Kidney epithelial cell (primary cell): ENCODE data around the gene SDS. TPM values are rescaled to one million over a fixed set of nuclear protein-coding genes. Genes with fewer than 3 reads are reported as not detected.

ENCODE experiments used
- DNase-seq: peaks from one replicate; pipeline ENCODE4 v3.0.0-alpha.2; 2010; ENCODE audit warnings: low read depth
- H3K27me3 ChIP-seq: 2 replicates; pipeline ENCODE4 v1.6.0; 2011; ENCODE audit warnings: low read length; ENCODE audit not compliant: control insufficient read depth, insufficient read depth
- H3K36me3 ChIP-seq: 2 replicates; pipeline ENCODE4 v1.5.1; 2011; ENCODE audit warnings: low read length; ENCODE audit not compliant: control insufficient read depth, insufficient read depth
- H3K4me3 ChIP-seq: 2 replicates; pipeline ENCODE4 v1.5.1; 2011; ENCODE audit warnings: low read depth, mild to moderate bottlenecking, control low read depth, low read length
- total RNA-seq: library from RNA; depleted of rRNA; stranded (reverse); fragments of >200 nt; gene quantifications from 2 replicates; pipeline ENCODE4 v1.2.3, GENCODE V29; 2015
- TF ChIP-seq, protein P1 (sequence below): IDR thresholded peaks from 2 replicates; pipeline ENCODE4 v1.5.1; 2011; ENCODE audit warnings: mild to moderate bottlenecking, moderate library complexity, low read length, control low read depth, inconsistent platforms; ENCODE audit not compliant: insufficient read depth, poor library complexity, severe bottlenecking

Gene SDS
- total RNA-seq, 1 donor from 2014 or later: not detected

DNA sequence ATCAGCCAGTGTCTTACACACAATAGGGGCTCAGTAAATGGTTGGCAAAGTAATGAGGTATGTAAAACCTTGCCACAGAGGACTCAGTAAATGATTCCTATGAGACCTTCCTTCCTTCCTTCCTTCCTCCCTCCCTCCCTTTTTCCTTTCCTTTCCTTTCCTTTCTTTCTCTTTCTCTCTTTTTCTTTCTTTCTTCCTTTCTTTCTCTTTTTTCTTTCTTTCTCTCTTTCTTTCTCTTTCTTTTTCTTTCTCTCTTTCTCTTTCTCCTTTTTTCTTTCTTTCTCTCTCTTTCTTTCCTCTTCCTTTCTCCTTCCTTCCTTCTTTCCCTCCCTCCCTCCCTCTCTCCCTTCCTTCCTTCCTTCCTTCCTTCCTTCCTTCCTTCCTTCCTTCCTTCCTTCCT is 7.5 kb downstream of the SDS start:
- TF ChIP-seq, protein P1, sequence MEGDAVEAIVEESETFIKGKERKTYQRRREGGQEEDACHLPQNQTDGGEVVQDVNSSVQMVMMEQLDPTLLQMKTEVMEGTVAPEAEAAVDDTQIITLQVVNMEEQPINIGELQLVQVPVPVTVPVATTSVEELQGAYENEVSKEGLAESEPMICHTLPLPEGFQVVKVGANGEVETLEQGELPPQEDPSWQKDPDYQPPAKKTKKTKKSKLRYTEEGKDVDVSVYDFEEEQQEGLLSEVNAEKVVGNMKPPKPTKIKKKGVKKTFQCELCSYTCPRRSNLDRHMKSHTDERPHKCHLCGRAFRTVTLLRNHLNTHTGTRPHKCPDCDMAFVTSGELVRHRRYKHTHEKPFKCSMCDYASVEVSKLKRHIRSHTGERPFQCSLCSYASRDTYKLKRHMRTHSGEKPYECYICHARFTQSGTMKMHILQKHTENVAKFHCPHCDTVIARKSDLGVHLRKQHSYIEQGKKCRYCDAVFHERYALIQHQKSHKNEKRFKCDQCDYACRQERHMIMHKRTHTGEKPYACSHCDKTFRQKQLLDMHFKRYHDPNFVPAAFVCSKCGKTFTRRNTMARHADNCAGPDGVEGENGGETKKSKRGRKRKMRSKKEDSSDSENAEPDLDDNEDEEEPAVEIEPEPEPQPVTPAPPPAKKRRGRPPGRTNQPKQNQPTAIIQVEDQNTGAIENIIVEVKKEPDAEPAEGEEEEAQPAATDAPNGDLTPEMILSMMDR: no peak
- Histone ChIP-seq H3K4me3 (no peak overlapping the region), H3K36me3 (no peaks in the 10 kb centered on the region), H3K27me3 (peaks cover 11% of the 10 kb centered on the region)
- no peak for DNase-seq

DNA sequence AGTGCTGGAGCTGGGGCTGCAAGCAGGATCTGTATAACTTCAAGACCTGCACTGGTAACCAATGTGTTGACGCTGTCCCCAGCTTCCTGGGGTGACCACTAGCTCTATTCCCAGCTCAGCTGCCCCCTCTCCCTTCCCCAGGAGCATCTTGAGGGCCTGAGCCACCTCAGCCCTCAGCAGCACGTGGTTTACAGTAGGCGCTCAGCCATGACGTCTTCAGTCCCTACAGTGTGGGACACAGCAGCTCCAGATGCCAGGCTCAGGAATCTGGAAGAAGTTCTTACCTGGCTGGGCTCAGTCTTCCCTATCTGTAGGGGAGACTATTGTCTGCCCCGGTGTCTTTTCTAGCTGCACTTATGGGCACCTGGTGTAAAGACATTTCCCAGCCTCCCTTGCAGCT is 8.6 kb downstream of the SDS start:
- no peak for DNase-seq
- Histone ChIP-seq H3K4me3 (no peak overlapping the region), H3K27me3 (peaks cover 11% of the 10 kb centered on the region), H3K36me3 (no peaks in the 10 kb centered on the region)
- TF ChIP-seq, protein P1: no peak

DNA sequence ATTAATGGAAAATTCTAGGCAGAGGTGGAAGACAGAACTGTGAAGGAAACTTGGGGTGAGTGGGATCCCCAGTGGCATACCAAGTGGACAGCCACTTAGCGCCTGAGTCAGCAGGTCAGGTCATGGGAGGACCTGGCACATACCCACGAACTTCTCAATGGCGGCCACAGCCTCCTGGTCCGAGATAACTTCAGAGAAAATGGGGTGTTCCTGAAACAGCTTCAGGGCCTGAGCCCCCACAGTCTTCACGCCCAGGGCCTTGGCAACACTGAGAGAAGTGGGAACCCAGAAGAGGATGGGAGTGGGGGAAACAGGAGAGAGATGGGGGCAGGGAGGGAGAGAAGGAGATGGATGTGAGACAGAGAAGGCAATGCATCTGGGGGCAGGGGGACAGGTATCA is 9.9 kb downstream of the SDS start:
- DNase-seq: no peak
- TF ChIP-seq, protein P1: no peak
- H3K4me3 ChIP-seq: no peak overlapping the region

DNA sequence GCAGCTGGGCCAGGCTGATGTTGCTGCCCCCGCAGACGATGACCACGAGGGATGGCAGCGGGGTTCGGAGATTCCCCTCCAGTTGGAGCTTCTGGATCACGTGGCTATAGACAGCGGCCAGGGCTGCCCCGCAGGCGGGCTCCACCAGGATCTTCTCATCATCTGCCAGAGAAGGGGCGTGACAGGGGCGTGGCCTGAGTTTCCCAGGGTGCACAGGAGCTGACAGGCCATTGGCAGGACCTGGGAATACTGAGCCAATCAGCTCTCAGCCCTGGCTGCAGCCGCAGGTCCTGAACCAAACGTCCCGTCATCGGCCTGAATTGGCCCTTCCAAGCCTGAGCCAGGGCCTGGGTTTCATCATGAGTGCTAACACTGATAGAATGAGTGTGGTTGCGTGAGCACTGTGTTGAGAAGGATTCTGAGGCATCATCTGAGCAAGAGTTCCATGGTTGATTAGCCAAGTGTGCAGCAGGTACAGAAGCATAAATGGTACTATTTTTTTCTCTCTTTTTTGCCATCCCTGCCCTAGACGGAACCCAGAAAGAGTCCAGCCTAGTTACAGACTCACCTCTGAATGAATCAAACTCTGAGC is 10.6 kb downstream of the SDS start:
- Histone ChIP-seq H3K27me3 (peaks cover 8% of the 10 kb centered on the region), H3K4me3 (no peak overlapping the region), H3K36me3 (no peaks in the 10 kb centered on the region)
- TF ChIP-seq, protein P1: no peak
- DNase-seq: no peak

More for the DNA sequence above, 9.9 kb downstream of the SDS start:
- Histone ChIP-seq H3K36me3 (no peaks in the 10 kb centered on the region), H3K27me3 (peaks cover 11% of the 10 kb centered on the region)

DNA sequence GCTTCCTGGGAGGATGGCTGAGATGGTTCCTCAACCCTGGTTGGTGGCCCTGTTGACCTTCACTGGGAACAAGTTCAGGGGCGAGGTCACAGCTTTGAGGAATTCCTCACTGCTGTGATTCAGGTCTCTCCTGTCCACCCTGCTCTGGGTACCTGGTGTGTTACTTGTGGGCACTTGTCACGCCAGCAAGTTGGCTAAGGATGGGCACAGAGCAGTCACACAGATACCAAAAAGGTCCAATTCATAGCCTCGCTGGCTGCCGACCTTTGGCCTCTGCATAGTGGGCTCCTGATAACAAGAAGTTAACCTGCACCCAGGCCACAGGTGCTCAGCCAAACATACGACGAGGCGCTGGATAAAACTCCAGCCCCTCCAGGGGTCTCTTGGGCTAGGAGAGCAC is 11.2 kb downstream of the SDS start:
- no peak overlapping the region for H3K4me3 ChIP-seq
- H3K36me3 ChIP-seq: no peaks in the 10 kb centered on the region
- peaks cover 8% of the 10 kb centered on the region for H3K27me3 ChIP-seq
- TF ChIP-seq, protein P1: no peak
- no peak for DNase-seq

DNA sequence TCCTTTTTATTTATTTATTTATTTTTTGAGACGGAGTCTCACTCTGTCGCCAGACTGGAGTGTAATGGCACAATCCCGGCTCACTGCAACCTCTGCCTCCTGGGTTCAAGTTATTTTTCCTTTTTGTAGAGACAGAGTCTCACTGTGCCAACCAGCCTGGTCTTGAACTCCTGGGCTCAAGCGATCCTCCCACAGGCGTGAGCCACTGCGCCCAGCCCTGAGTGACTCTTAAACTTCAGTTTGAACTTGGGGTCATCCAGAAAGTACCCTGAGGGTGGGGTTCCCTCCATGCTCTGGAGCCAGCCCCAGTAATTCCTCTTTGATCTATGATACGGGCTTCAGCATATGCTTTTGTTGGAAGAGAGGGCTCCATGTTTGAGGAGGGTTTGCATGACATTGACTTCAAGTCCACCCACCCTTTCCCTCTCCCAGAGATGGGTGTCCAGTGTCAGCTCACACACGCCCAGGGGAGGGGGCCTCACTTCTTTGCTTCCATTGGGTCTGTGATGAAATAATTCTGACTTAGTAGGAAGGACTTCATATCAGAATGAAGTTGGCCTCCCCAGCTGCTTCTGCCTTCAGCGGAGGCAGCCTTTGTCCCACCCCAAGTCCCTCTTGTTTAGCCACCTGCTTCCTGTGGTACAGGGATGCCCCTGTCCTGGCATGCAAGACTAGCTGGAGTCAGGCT is 11.9 kb downstream of the SDS start:
- peaks cover 2% of the 10 kb centered on the region for H3K27me3 ChIP-seq
- H3K36me3 ChIP-seq: no peaks in the 10 kb centered on the region
- TF ChIP-seq, protein P1: no peak
- no peak overlapping the region for H3K4me3 ChIP-seq
- DNase-seq: no peak
